Heart right ventricle (tissue), 16 donors: ENCODE results near the gene LEO1. TPM values are rescaled to one million over a fixed set of nuclear protein-coding genes. Genes with fewer than 3 reads are reported as not detected.

Experiments used
- ATAC-seq, 8 donors: fragments of 200-7000 bp; cut with Tn5 transposase; one replicate each; pipeline ENCODE4 v1.9.1; 2020; ENCODE audit warnings: mild to moderate bottlenecking in 8 of 8, moderate library complexity in 8 of 8, moderate number of reproducible peaks in 1 of 8
- DNase-seq, 2 donors: peaks; one replicate each; pipeline ENCODE4 v3.0.0-alpha.2; 2020
- H3K27ac ChIP-seq, 10 donors: fragments of 200-600 bp; sonication (generic) in 2 of 10; one replicate each; pipeline versions ENCODE4 v1.5.0 to v1.8.0; 2020 to 2022; ENCODE audit warnings: mild to moderate bottlenecking in 3 of 10
- H3K27me3 ChIP-seq, 7 donors: fragments of 200-600 bp; one replicate each; pipeline ENCODE4 v1.8.0; 2021 to 2022; ENCODE audit warnings: mild to moderate bottlenecking in 2 of 7
- H3K36me3 ChIP-seq, 9 donors: fragments of 200-600 bp; sonication (generic) in 1 of 9; one replicate each; pipeline versions ENCODE4 v1.5.0 to v1.8.0; 2020 to 2022; ENCODE audit warnings: mild to moderate bottlenecking in 2 of 9
- H3K4me1 ChIP-seq, 9 donors: fragments of 200-600 bp; sonication (generic) in 1 of 9; one replicate each; pipeline versions ENCODE4 v1.5.0 to v1.8.0; 2020 to 2022; ENCODE audit warnings: mild to moderate bottlenecking in 4 of 9
- H3K4me3 ChIP-seq, 10 donors: fragments of 200-600 bp; sonication (generic) in 2 of 10; one replicate each; pipeline versions ENCODE4 v1.5.0 to v1.8.0; 2020 to 2022; ENCODE audit warnings: mild to moderate bottlenecking in 7 of 10, moderate library complexity in 2 of 10
- H3K9me3 ChIP-seq, 11 donors: fragments of 200-600 bp in 10 of 11; sonication (generic) in 2 of 11; one replicate each; pipeline versions ENCODE4 v1.5.0 to v1.8.0; 2013 to 2022; ENCODE audit warnings: mild to moderate bottlenecking in 2 of 11, control low read depth in 1 of 11, moderate library complexity in 1 of 11
- CTCF ChIP-seq, 9 donors: fragments of 200-600 bp; sonication (generic) in 2 of 9; IDR thresholded peaks; one replicate each; pipeline versions ENCODE4 v1.5.0 to v1.8.0; 2021 to 2022; ENCODE audit warnings: antibody characterized with exemption in 9 of 9, mild to moderate bottlenecking in 5 of 9, moderate library complexity in 1 of 9
- WGBS, 2 donors: extraction: QIAGEN DNeasy Blood & Tissue Kit; methylation state at CpG; one replicate each; pipeline ENCODE4 v1.1.7; 2013; ENCODE audit warnings: inconsistent platforms in 1 of 2; 5-methylcytosine and 5-hydroxymethylcytosine counted together
- intact Hi-C, 10 donors: fragments of 100-400 bp; cut with DNase I; formaldehyde crosslinking; loops; one replicate each; pipeline versions ENCODE4 v1.11.1 to v1.14.2; 2022
- polyA plus RNA-seq, 2 donors: library from polyadenylated mRNA; stranded (reverse); fragments of 200-250 nt; gene quantifications; one replicate each; pipeline ENCODE4 v1.2.3, GENCODE V29; 2013
- total RNA-seq, 10 donors: library from RNA; stranded (reverse); fragmentation: NEBNext Ultra II Directional in 3 of 10; extraction: Animal tissue kit (Norgen Biotek cat#: 25700) in 3 of 10; gene quantifications; one replicate each; pipeline versions ENCODE4 v1.2.1 to v1.2.4, GENCODE V29; 2021 to 2023
- donor health status: Arrhythmogenic right ventricular cardiomyopathy.
- donor health status: ischemic (EF 13 %, LVEDD 7.1; RV severe dilation, severe dysfunction).
- donor health status: healthy with polysubstance abuse.
- donor health status: DM: no; HTN: yes; CAD: no.
- donor health status: DM: no; HTN: no; CAD: no.
- donor health status: ischemic (EF 25% LVEDD 6.9; RV normal size, moderate dysfunction).
- donor health status: ischemic (EF 25% LVEDD 5.7; RV mildly dilated, moderate dysfunction).
- donor health status: healthy.
- donor health status: DM: yes; HTN: yes; CAD: no.
- donor health status: Ischemic cardiomyopathy.
- donor health status: ischemic (EF 35%, LVEDD 5.7; RV mildly dilated, moderate dysfunction).
- donor health status: nonischemic (EF 11% LVEDD 7.7; RV severe dilation, severe dysfunction).
- donor health status: DM: yes; HTN: yes; CAD: no.
- donor health status: PGD.
- donor health status: ischemic (EF 29% LVEDD 5.4; RV normal size, mild dysfunction).
- donor health status: nonischemic (EF 23%, LVEDD 6.1; RV moderate dilation, normal function).

Gene LEO1
- total and polyA plus RNA-seq, 12 donors = 6.6 to 9.1 (median 8.2) TPM

DNA sequence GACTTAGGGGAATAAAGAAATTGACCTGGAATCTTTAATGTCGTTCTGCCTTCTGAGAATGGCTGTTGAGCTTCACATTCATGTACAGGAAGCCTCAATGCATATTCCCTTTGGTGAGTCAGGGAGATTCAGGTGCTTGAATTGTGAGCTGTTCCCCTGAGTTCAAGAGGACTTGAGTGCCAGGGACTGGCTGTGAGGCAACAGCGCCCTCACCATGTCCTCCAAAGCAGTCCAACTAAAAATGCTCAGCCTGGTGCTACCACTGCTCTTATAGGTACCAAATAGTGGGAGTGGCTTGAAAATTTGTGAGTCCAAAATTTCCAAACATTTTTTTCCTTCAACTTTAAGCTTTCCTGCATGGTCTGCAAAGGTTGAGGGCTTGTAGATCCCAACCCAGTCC is 54.1 kb downstream of the LEO1 start:
- no peaks in the 10 kb centered on the region for H3K27me3 ChIP-seq
- H3K36me3 ChIP-seq = peaks cover 0 to 98% (median 8%) of the 10 kb centered on the region in 9 donors
- DNase-seq (no peak), ATAC-seq (peak in 1 of 8 donors; percentile 42)
- H3K9me3 ChIP-seq = no peaks in the 10 kb centered on the region
- no peak overlapping the region for H3K27ac ChIP-seq
- H3K4me1 ChIP-seq = no peaks in the 10 kb centered on the region
- peak in 2 of 9 donors; percentile 16 for TF ChIP-seq CTCF (IDR thresholded peaks at IDR 0.05)
- no peak overlapping the region for H3K4me3 ChIP-seq
- intact Hi-C loops = no loop called here
- 81 to 85% methylated on average over 2 of the region's 2 CpGs for WGBS, 2 donors

GRCh38 chr15:51912528-51912927 is 59.0 kb downstream of the LEO1 start:
- WGBS, 2 donors = 95 to 98% methylated on average over 3 of the region's 3 CpGs
- no peak for DNase-seq
- no peak overlapping the region for H3K4me3 ChIP-seq
- TF ChIP-seq CTCF (IDR thresholded peaks at IDR 0.05) = no peak
- no peaks in the 10 kb centered on the region for H3K4me1 ChIP-seq
- no peak for ATAC-seq
- no peaks in the 10 kb centered on the region for H3K9me3 ChIP-seq
- H3K27me3 ChIP-seq = no peaks in the 10 kb centered on the region
- no peak overlapping the region for H3K27ac ChIP-seq
- intact Hi-C loops = no loop called here
- peaks cover 0 to 100% (median 27%) of the 10 kb centered on the region in 9 donors for H3K36me3 ChIP-seq

DNA sequence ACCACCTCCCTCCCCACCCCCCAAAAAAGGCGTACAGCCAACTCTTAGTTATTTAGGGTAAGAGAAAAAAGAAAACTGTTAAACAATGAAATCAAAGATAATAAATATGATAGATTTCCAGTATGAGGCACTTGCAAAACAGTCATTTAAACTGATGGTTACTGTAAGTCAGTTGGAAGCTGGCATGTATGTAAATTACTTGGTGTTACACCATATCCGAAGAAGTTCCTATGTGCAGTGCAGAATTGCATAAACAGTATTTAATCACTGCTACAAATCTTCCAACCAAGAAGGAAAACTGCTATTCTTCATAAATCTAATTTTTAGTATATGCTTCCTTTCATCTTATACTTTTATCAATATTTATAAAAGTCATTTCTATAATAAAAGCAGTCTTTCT is 62.0 kb downstream of the LEO1 start:
- 97 to 98% methylated on average over 2 of the region's 2 CpGs for WGBS, 2 donors
- Histone ChIP-seq H3K4me3 (no peak overlapping the region), H3K4me1 (peaks cover 0 to 8% (median 0%) of the 10 kb centered on the region in 9 donors), H3K27ac (no peak overlapping the region), H3K9me3 (no peaks in the 10 kb centered on the region), H3K27me3 (no peaks in the 10 kb centered on the region), H3K36me3 (peaks cover 0 to 96% (median 19%) of the 10 kb centered on the region in 9 donors)
- intact Hi-C loops = loop anchor here in 2 of 10 donors (10.0 kb wide), 2 partner anchors 125 to 255 kb away; no protein-coding TSS in a partner anchor
- DNase-seq = no peak
- no peak for TF ChIP-seq CTCF (IDR thresholded peaks at IDR 0.05)
- no peak for ATAC-seq

DNA sequence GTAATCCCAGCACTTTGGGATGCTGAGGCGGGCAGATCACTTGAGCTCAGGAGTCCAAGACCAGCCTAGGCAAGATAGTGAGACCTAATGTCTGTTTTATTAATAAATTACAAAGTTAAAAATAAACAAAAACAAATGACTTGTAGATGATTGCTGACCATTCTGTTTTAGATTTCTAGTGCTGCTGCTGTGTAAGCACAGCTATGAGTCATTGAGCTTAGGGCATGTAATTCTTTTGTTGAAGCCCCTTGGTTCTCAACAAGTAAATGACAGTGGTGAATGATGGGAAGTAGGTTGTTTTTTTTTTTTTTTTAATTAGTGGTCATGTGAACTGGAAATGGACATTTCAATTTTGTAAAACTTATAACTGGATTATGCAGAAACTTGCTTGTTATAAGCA is 63.3 kb downstream of the LEO1 start:
- no peak overlapping the region for H3K27ac ChIP-seq
- no peaks in the 10 kb centered on the region for H3K27me3 ChIP-seq
- H3K36me3 ChIP-seq = peaks cover 0 to 96% (median 22%) of the 10 kb centered on the region in 9 donors
- peaks cover 0 to 8% (median 0%) of the 10 kb centered on the region in 9 donors for H3K4me1 ChIP-seq
- no peak overlapping the region for H3K4me3 ChIP-seq
- TF ChIP-seq CTCF (IDR thresholded peaks at IDR 0.05) = no peak
- WGBS, 2 donors = 98% methylated on average over 1 of the region's 1 CpG
- intact Hi-C loops = loop anchor here in 2 of 10 donors (10.0 kb wide), 2 partner anchors 124 to 254 kb away; no protein-coding TSS in a partner anchor
- H3K9me3 ChIP-seq = no peaks in the 10 kb centered on the region
- ATAC-seq = no peak
- no peak for DNase-seq
